HEK293 (cell line): Measurements from ENCODE around the gene TTF1.

Experiments
- CTCF ChIA-PET: fragments of 350-600 bp; formaldehyde crosslinking; extraction: SDS; loops from one replicate; lab custom pipeline; 2021; ENCODE audit warnings: antibody characterized with exemption; lab: Yijun Ruan, JAX
- POLR2A ChIA-PET: fragments of 300-600 bp; formaldehyde crosslinking; extraction: SDS; loops from one replicate; lab custom pipeline; 2020; ENCODE audit warnings: antibody characterized with exemption, inconsistent platforms; lab: Yijun Ruan, JAX
- H3K27ac ChIP-seq: fragments of 200-500 bp; sonication (Bioruptor generic); 2 replicates; pipeline ENCODE4 v1.5.1; 2014; ENCODE audit warnings: low read depth, low read length, control low read depth, inconsistent platforms; ENCODE audit errors: extremely low read depth
- H3K36me3 ChIP-seq, 2 experiments: fragments of 200-500 bp in 1 of 2; sonication (Bioruptor generic) in 1 of 2; 1 replicate in 1 of 2; 2 replicates in 1 of 2; pipeline ENCODE4 v1.5.1; 2014 to 2017; ENCODE audit warnings: inconsistent platforms in 2 of 2, low read length in 2 of 2; ENCODE audit not compliant: control insufficient read depth in 2 of 2, insufficient read depth in 1 of 2
- H3K4me1 ChIP-seq: fragments of 200-500 bp; sonication (Bioruptor generic); 2 replicates; pipeline ENCODE4 v1.5.1; 2014; ENCODE audit warnings: mild to moderate bottlenecking, low read length, inconsistent platforms; ENCODE audit not compliant: control insufficient read depth, insufficient read depth
- H3K4me3 ChIP-seq: 2 replicates; pipeline ENCODE4 v1.5.1; 2011; ENCODE audit warnings: low read depth, mild to moderate bottlenecking, control low read depth, low read length, moderate library complexity
- H3K9me3 ChIP-seq: fragments of 200-500 bp; sonication (Bioruptor generic); 2 replicates; pipeline ENCODE4 v1.5.1; 2014; ENCODE audit warnings: low read depth, low read length, inconsistent platforms; ENCODE audit not compliant: control insufficient read depth, insufficient read depth
- BCL11A ChIP-seq: fragments of 450-650 bp; formaldehyde crosslinking; IDR thresholded peaks from 2 replicates; pipeline ENCODE4 v1.5.1; 2016; ENCODE audit warnings: low read depth, missing biosample characterization, missing genetic modification characterization
- EGR2 ChIP-seq: fragments of 450-650 bp; formaldehyde crosslinking; IDR thresholded peaks from 2 replicates; pipeline ENCODE4 v1.5.1; 2016; ENCODE audit warnings: low read depth, missing biosample characterization, missing genetic modification characterization
- FEZF1 ChIP-seq: fragments of 450-650 bp; formaldehyde crosslinking; IDR thresholded peaks from 2 replicates; pipeline ENCODE4 v1.5.1; 2016; ENCODE audit warnings: missing biosample characterization, missing genetic modification characterization
- HOXC10 ChIP-seq: sonication (generic); formaldehyde crosslinking; IDR thresholded peaks from 2 replicates; pipeline ENCODE4 v1.8.1; 2023; ENCODE audit warnings: mild to moderate bottlenecking, missing genetic modification reagents
- KLF1 ChIP-seq: fragments of 450-650 bp; formaldehyde crosslinking; IDR thresholded peaks from 2 replicates; pipeline ENCODE4 v1.5.1; 2016; ENCODE audit warnings: missing biosample characterization, missing genetic modification characterization
- KLF10 ChIP-seq: fragments of 450-650 bp; IDR thresholded peaks from 2 replicates; pipeline ENCODE4 v1.5.1; 2018; ENCODE audit warnings: missing biosample characterization, mild to moderate bottlenecking, missing genetic modification characterization
- KLF7 ChIP-seq: fragments of 450-650 bp; formaldehyde crosslinking; IDR thresholded peaks from 2 replicates; pipeline ENCODE4 v1.5.1; 2016; ENCODE audit warnings: missing biosample characterization, missing genetic modification characterization, borderline replicate concordance
- MYNN ChIP-seq: fragments of 450-650 bp; formaldehyde crosslinking; IDR thresholded peaks from 2 replicates; pipeline ENCODE4 v1.5.1; 2016; ENCODE audit warnings: missing biosample characterization, missing genetic modification characterization, borderline replicate concordance
- PRDM10 ChIP-seq: fragments of 450-650 bp; formaldehyde crosslinking; IDR thresholded peaks from 2 replicates; pipeline ENCODE4 v1.5.1; 2016; ENCODE audit warnings: missing biosample characterization, missing genetic modification characterization
- SCRT1 ChIP-seq: fragments of 450-650 bp; formaldehyde crosslinking; IDR thresholded peaks from 2 replicates; pipeline ENCODE4 v1.5.1; 2016; ENCODE audit warnings: missing biosample characterization, missing genetic modification characterization, borderline replicate concordance
- TCF7L2 ChIP-seq: IDR thresholded peaks from 2 replicates; pipeline ENCODE4 v1.6.1; 2011; ENCODE audit warnings: low read depth, mild to moderate bottlenecking, inconsistent platforms, low read length, moderate library complexity, borderline replicate concordance
- TRIM28 ChIP-seq: IDR thresholded peaks from 2 replicates; pipeline ENCODE4 v1.6.1; 2011; ENCODE audit warnings: low read length, control low read depth, borderline replicate concordance
- ZBTB44 ChIP-seq: fragments of 450-650 bp; IDR thresholded peaks from 2 replicates; pipeline ENCODE4 v1.5.1; 2018; ENCODE audit warnings: missing biosample characterization, mild to moderate bottlenecking, missing genetic modification characterization
- ZFP37 ChIP-seq: fragments of 450-650 bp; formaldehyde crosslinking; IDR thresholded peaks from 2 replicates; pipeline ENCODE4 v1.5.1; 2016; ENCODE audit warnings: missing biosample characterization, missing genetic modification characterization
- ZNF23 ChIP-seq: fragments of 450-650 bp; formaldehyde crosslinking; IDR thresholded peaks from 2 replicates; pipeline ENCODE4 v1.5.1; 2016; ENCODE audit warnings: missing biosample characterization, missing genetic modification characterization, borderline replicate concordance
- ZNF324 ChIP-seq: fragments of 450-650 bp; formaldehyde crosslinking; IDR thresholded peaks from 2 replicates; pipeline ENCODE4 v1.5.1; 2016; ENCODE audit warnings: missing biosample characterization, missing genetic modification characterization
- ZNF426 ChIP-seq: fragments of 450-650 bp; formaldehyde crosslinking; IDR thresholded peaks from 2 replicates; pipeline ENCODE4 v1.5.1; 2017; ENCODE audit warnings: missing biosample characterization, missing genetic modification characterization, mild to moderate bottlenecking, inconsistent platforms, moderate library complexity
- ZNF549 ChIP-seq: fragments of 450-650 bp; IDR thresholded peaks from 2 replicates; pipeline ENCODE4 v1.5.1; 2018; ENCODE audit warnings: missing biosample characterization, missing genetic modification characterization, mild to moderate bottlenecking, inconsistent platforms, moderate library complexity
- ZNF571 ChIP-seq: fragments of 450-650 bp; formaldehyde crosslinking; IDR thresholded peaks from 2 replicates; pipeline ENCODE4 v1.5.0; 2017; ENCODE audit warnings: missing biosample characterization, missing genetic modification characterization
- ZNF660 ChIP-seq: fragments of 450-650 bp; IDR thresholded peaks from 2 replicates; pipeline ENCODE4 v1.5.1; 2018; ENCODE audit warnings: missing biosample characterization, mild to moderate bottlenecking, missing genetic modification characterization
- ZNF707 ChIP-seq: fragments of 450-650 bp; formaldehyde crosslinking; IDR thresholded peaks from 2 replicates; pipeline ENCODE4 v1.5.1; 2016; ENCODE audit warnings: missing biosample characterization, missing genetic modification characterization
- ZSCAN18 ChIP-seq: fragments of 450-650 bp; formaldehyde crosslinking; IDR thresholded peaks from 2 replicates; pipeline ENCODE4 v1.5.1; 2016; ENCODE audit warnings: missing biosample characterization, missing genetic modification characterization

The TTF1 gene

GRCh38 chr9:132354637-132355355 is 51.8 kb downstream of the TTF1 start, which contains the start of gene SETX (continued):
- TF ChIP-seq KLF1 (tag by site-specific recombination) = peak; percentile 78
- peak; percentile 44; the same call in 1 of the 2 replicates for TF ChIP-seq ZNF660 (tag by site-specific recombination)
- no peak for TF ChIP-seq ZNF571

- ChIA-PET CTCF (interaction anchor here (1.0 kb wide), 1 partner anchor 82 kb away, joined by 3 read pairs; no protein-coding TSS in a partner anchor), POLR2A (no interaction called here)
- H3K27ac ChIP-seq = no peak overlapping the region
- H3K9me3 ChIP-seq = no peaks in the 10 kb centered on the region
- no peak overlapping the region for H3K4me3 ChIP-seq
- peaks cover 33 to 72% of the 10 kb centered on the region in 2 experiments; a peak in 2 of 3 replicates for H3K36me3 ChIP-seq
- H3K4me1 ChIP-seq = no peaks in the 10 kb centered on the region
- no peak for TF ChIP-seq HOXC10
- TF ChIP-seq KLF10 = 0 out of 2 replicates have a peak, but pooled peaks have one; percentile 23
These were observed 55.1 kb downstream of the TTF1 start for GRCh38 chr9:132351404-132352045.

GRCh38 chr9:132350861-132351315 is 55.8 kb downstream of the TTF1 start:
- H3K27ac ChIP-seq = no peak overlapping the region
- ChIA-PET CTCF (interaction anchor here (0.7 to 1.0 kb wide), 2 partner anchors 82 to 318 kb away, joined by 3 read pairs; no protein-coding TSS in a partner anchor), POLR2A (no interaction called here)
- no peak overlapping the region for H3K4me3 ChIP-seq
- no peaks in the 10 kb centered on the region for H3K9me3 ChIP-seq
- TF ChIP-seq MYNN (tag by site-specific recombination) (no peak), ZNF324 (tag by site-specific recombination) (no peak), KLF10 (no peak), TCF7L2 (no peak), ZNF426 (tag by site-specific recombination) (no peak), SCRT1 (tag by site-specific recombination) (no peak), TRIM28 (no peak), PRDM10 (tag by site-specific recombination) (no peak), BCL11A (tag by site-specific recombination) (no peak)
- H3K4me1 ChIP-seq = no peaks in the 10 kb centered on the region
- H3K36me3 ChIP-seq = peaks cover 40 to 78% of the 10 kb centered on the region in 2 experiments

GRCh38 chr9:132348676-132349075 is 58.0 kb downstream of the TTF1 start:
- Histone ChIP-seq H3K4me1 (no peaks in the 10 kb centered on the region), H3K27ac (no peak overlapping the region), H3K9me3 (no peaks in the 10 kb centered on the region), H3K36me3 (peaks cover 56 to 98% of the 10 kb centered on the region in 2 experiments), H3K4me3 (no peak overlapping the region)
- POLR2A ChIA-PET = no interaction called here
- CTCF ChIA-PET = interaction anchor here (0.7 to 1.1 kb wide), 2 partner anchors 81 to 296 kb away, joined by 3 read pairs; no protein-coding TSS in a partner anchor
- TF ChIP-seq ZNF660 (tag by site-specific recombination) (no peak), ZBTB44 (tag by site-specific recombination) (no peak), EGR2 (tag by site-specific recombination) (no peak), ZFP37 (no peak), FEZF1 (tag by site-specific recombination) (no peak), ZSCAN18 (tag by site-specific recombination) (no peak), KLF7 (tag by site-specific recombination) (no peak), ZNF23 (tag by site-specific recombination) (no peak), ZNF549 (tag by site-specific recombination) (no peak), ZNF707 (tag by site-specific recombination) (no peak)
